Urinary bladder (tissue), 4 donors: ENCODE measurements around the gene TAF3. TPM values are rescaled to one million over a fixed set of nuclear protein-coding genes. Genes with fewer than 3 reads are reported as not detected.

ENCODE experiments used
- DNase-seq: peaks from one replicate; pipeline ENCODE4 v3.0.0-alpha.2; 2015; ENCODE audit errors: extremely low spot score
- H3K27ac ChIP-seq: one replicate; pipeline ENCODE4 v1.5.1; 2013; ENCODE audit warnings: low read depth, mild to moderate bottlenecking, moderate library complexity
- H3K36me3 ChIP-seq: one replicate; pipeline ENCODE4 v1.6.1; 2013; ENCODE audit warnings: mild to moderate bottlenecking, moderate library complexity; ENCODE audit not compliant: insufficient read depth
- H3K4me1 ChIP-seq: one replicate; pipeline ENCODE4 v1.6.1; 2013; ENCODE audit warnings: mild to moderate bottlenecking, moderate library complexity; ENCODE audit not compliant: insufficient read depth
- H3K4me3 ChIP-seq: one replicate; pipeline ENCODE4 v1.5.1; 2013; ENCODE audit warnings: low read depth, low read length
- WGBS: extraction: QIAGEN DNeasy Blood & Tissue Kit; methylation state at CpG from one replicate; pipeline ENCODE4 v1.1.7; 2013; 5-methylcytosine and 5-hydroxymethylcytosine counted together
- polyA plus RNA-seq: library from polyadenylated mRNA; stranded (reverse); fragments of 200-250 nt; gene quantifications from one replicate; pipeline ENCODE4 v1.2.3, GENCODE V29; 2013
- total RNA-seq: library from RNA; depleted of rRNA; stranded (reverse); fragments of >200 nt; gene quantifications from one replicate; pipeline ENCODE4 v1.2.3, GENCODE V29; 2014
- donor health status: healthy with polysubstance abuse.
- donor health status: healthy.

The TAF3 gene
- total and polyA plus RNA-seq, 2 donors, result 3.8 to 7.5 TPM

- 84% methylated on average over 6 of the region's 6 CpGs for WGBS
- Histone ChIP-seq H3K4me3 (no peak overlapping the region), H3K36me3 (no peaks in the 10 kb centered on the region), H3K27ac (no peak overlapping the region), H3K4me1 (no peaks in the 10 kb centered on the region)
- DNase-seq, result no peak
These were observed 123.3 kb downstream of the TAF3 start for GRCh38 chr10:7941576-7941975.

GRCh38 chr10:7942316-7942715, 124.0 kb downstream of the TAF3 start:
- WGBS, result 51% methylated on average over 4 of the region's 4 CpGs
- H3K4me3 ChIP-seq, result no peak overlapping the region
- no peaks in the 10 kb centered on the region for H3K36me3 ChIP-seq
- DNase-seq, result no peak
- no peak overlapping the region for H3K27ac ChIP-seq
- H3K4me1 ChIP-seq, result no peaks in the 10 kb centered on the region

GRCh38 chr10:7942859-7943258, 124.6 kb downstream of the TAF3 start:
- Histone ChIP-seq H3K27ac (no peak overlapping the region), H3K4me3 (no peak overlapping the region), H3K4me1 (no peaks in the 10 kb centered on the region), H3K36me3 (no peaks in the 10 kb centered on the region)
- WGBS, result 69% methylated on average over 11 of the region's 11 CpGs
- no peak for DNase-seq

- H3K27ac ChIP-seq, result no peak overlapping the region
- H3K36me3 ChIP-seq, result no peaks in the 10 kb centered on the region
- H3K4me1 ChIP-seq, result no peaks in the 10 kb centered on the region
- no peak for DNase-seq
- WGBS, result 79% methylated on average over 2 of the region's 2 CpGs
- H3K4me3 ChIP-seq, result no peak overlapping the region
These were observed 125.8 kb downstream of the TAF3 start for GRCh38 chr10:7944215-7944480.

GRCh38 chr10:7944537-7944936, 126.2 kb downstream of the TAF3 start:
- Histone ChIP-seq H3K4me1 (no peaks in the 10 kb centered on the region), H3K4me3 (no peak overlapping the region), H3K36me3 (no peaks in the 10 kb centered on the region), H3K27ac (no peak overlapping the region)
- DNase-seq, result no peak

- H3K4me1 ChIP-seq, result no peaks in the 10 kb centered on the region
- DNase-seq, result no peak
- H3K36me3 ChIP-seq, result no peaks in the 10 kb centered on the region
- WGBS, result 94% methylated on average over 2 of the region's 2 CpGs
- no peak overlapping the region for H3K4me3 ChIP-seq
- H3K27ac ChIP-seq, result no peak overlapping the region
These were observed 126.7 kb downstream of the TAF3 start for GRCh38 chr10:7945034-7945433.

GRCh38 chr10:7945469-7946187, 127.3 kb downstream of the TAF3 start:
- no peak overlapping the region for H3K4me3 ChIP-seq
- 86% methylated on average over 11 of the region's 11 CpGs for WGBS
- no peak for DNase-seq
- no peak overlapping the region for H3K27ac ChIP-seq
- no peaks in the 10 kb centered on the region for H3K4me1 ChIP-seq
- H3K36me3 ChIP-seq, result no peaks in the 10 kb centered on the region

- Histone ChIP-seq H3K27ac (no peak overlapping the region), H3K36me3 (no peaks in the 10 kb centered on the region), H3K4me3 (no peak overlapping the region), H3K4me1 (no peaks in the 10 kb centered on the region)
- no peak for DNase-seq
- 72% methylated on average over 6 of the region's 6 CpGs for WGBS
These were observed 130.2 kb downstream of the TAF3 start for GRCh38 chr10:7948371-7949000.

GRCh38 chr10:7950981-7951847, 132.9 kb downstream of the TAF3 start:
- Histone ChIP-seq H3K36me3 (no peaks in the 10 kb centered on the region), H3K4me1 (no peaks in the 10 kb centered on the region), H3K4me3 (no peak overlapping the region), H3K27ac (no peak overlapping the region)
- WGBS, result 86% methylated on average over 9 of the region's 9 CpGs
- DNase-seq, result no peak

- no peak overlapping the region for H3K4me3 ChIP-seq
- H3K27ac ChIP-seq, result no peak overlapping the region
- no peaks in the 10 kb centered on the region for H3K36me3 ChIP-seq
- H3K4me1 ChIP-seq, result no peaks in the 10 kb centered on the region
- DNase-seq, result no peak
- WGBS, result 94% methylated on average over 3 of the region's 3 CpGs
These were observed 134.0 kb downstream of the TAF3 start for GRCh38 chr10:7952266-7952665.

GRCh38 chr10:7953447-7953846, 135.1 kb downstream of the TAF3 start:
- no peaks in the 10 kb centered on the region for H3K4me1 ChIP-seq
- WGBS, result 87% methylated on average over 4 of the region's 4 CpGs
- H3K27ac ChIP-seq, result no peak overlapping the region
- no peaks in the 10 kb centered on the region for H3K36me3 ChIP-seq
- DNase-seq, result no peak
- H3K4me3 ChIP-seq, result no peak overlapping the region

- 49% methylated on average over 1 of the region's 1 CpG for WGBS
- Histone ChIP-seq H3K4me1 (no peaks in the 10 kb centered on the region), H3K4me3 (no peak overlapping the region), H3K36me3 (no peaks in the 10 kb centered on the region), H3K27ac (no peak overlapping the region)
- DNase-seq, result no peak
These were observed 137.1 kb downstream of the TAF3 start for GRCh38 chr10:7955446-7955845.

GRCh38 chr10:7956508-7956907, 138.2 kb downstream of the TAF3 start:
- no peak for DNase-seq
- H3K27ac ChIP-seq, result no peak overlapping the region
- H3K36me3 ChIP-seq, result no peaks in the 10 kb centered on the region
- no peak overlapping the region for H3K4me3 ChIP-seq
- H3K4me1 ChIP-seq, result no peaks in the 10 kb centered on the region

- H3K4me1 ChIP-seq, result no peaks in the 10 kb centered on the region
- no peaks in the 10 kb centered on the region for H3K36me3 ChIP-seq
- H3K4me3 ChIP-seq, result no peak overlapping the region
- 90% methylated on average over 5 of the region's 5 CpGs for WGBS
- H3K27ac ChIP-seq, result no peak overlapping the region
- DNase-seq, result no peak
These were observed 139.3 kb downstream of the TAF3 start for GRCh38 chr10:7957591-7957990.
